ENCODE results near the gene PMM1.

GRCh38 chr22:41564563-41564962 is 25.1 kb downstream of the PMM1 start:
- TF ChIP-seq, protein P1, sequence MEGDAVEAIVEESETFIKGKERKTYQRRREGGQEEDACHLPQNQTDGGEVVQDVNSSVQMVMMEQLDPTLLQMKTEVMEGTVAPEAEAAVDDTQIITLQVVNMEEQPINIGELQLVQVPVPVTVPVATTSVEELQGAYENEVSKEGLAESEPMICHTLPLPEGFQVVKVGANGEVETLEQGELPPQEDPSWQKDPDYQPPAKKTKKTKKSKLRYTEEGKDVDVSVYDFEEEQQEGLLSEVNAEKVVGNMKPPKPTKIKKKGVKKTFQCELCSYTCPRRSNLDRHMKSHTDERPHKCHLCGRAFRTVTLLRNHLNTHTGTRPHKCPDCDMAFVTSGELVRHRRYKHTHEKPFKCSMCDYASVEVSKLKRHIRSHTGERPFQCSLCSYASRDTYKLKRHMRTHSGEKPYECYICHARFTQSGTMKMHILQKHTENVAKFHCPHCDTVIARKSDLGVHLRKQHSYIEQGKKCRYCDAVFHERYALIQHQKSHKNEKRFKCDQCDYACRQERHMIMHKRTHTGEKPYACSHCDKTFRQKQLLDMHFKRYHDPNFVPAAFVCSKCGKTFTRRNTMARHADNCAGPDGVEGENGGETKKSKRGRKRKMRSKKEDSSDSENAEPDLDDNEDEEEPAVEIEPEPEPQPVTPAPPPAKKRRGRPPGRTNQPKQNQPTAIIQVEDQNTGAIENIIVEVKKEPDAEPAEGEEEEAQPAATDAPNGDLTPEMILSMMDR (IDR thresholded peaks at IDR 0.05), result no peak
- TF ChIP-seq POLR2A (IDR thresholded peaks at IDR 0.05), result no peak
